Astrocyte (in vitro differentiated cells and primary cell): ENCODE data around the gene SERPINA1. TPM values are rescaled to one million over a fixed set of nuclear protein-coding genes. Genes with fewer than 3 reads are reported as not detected.

Source experiments
- DNase-seq: peaks from one replicate; pipeline ENCODE4 v3.0.0-alpha.2; 2010; ENCODE audit warnings: low read depth
- FAIRE-seq: peaks from 2 replicates; lab custom pipeline; 2011; peaks lifted over from hg19 to GRCh38; lab: Jason Lieb, UNC
- H2AFZ ChIP-seq: 2 replicates; pipeline ENCODE4 v1.6.0; 2012; ENCODE audit warnings: low read depth, low read length, inconsistent platforms
- H3K27ac ChIP-seq: 2 replicates; pipeline ENCODE4 v1.5.1; 2011; ENCODE audit warnings: low read depth, low read length, inconsistent platforms
- H3K27me3 ChIP-seq: 2 replicates; pipeline ENCODE4 v1.6.0; 2011; ENCODE audit warnings: low read length, inconsistent platforms; ENCODE audit not compliant: insufficient read depth
- H3K36me3 ChIP-seq: 2 replicates; pipeline ENCODE4 v1.5.1; 2011; ENCODE audit warnings: low read length, inconsistent platforms; ENCODE audit not compliant: insufficient read depth
- H3K4me1 ChIP-seq: 2 replicates; pipeline ENCODE4 v1.5.1; 2011; ENCODE audit warnings: low read length, inconsistent platforms; ENCODE audit not compliant: insufficient read depth
- H3K4me2 ChIP-seq: 2 replicates; pipeline ENCODE4 v1.6.0; 2012; ENCODE audit warnings: low read length, inconsistent platforms
- H3K4me3 ChIP-seq: 2 replicates; pipeline ENCODE4 v1.5.1; 2011; ENCODE audit warnings: low read depth, mild to moderate bottlenecking, low read length, inconsistent platforms; ENCODE audit not compliant: insufficient read depth
- H3K79me2 ChIP-seq: 2 replicates; pipeline ENCODE4 v1.6.0; 2012; ENCODE audit warnings: mild to moderate bottlenecking, low read length, inconsistent platforms; ENCODE audit not compliant: insufficient read depth
- H3K9ac ChIP-seq: 2 replicates; pipeline ENCODE4 v1.6.0; 2012; ENCODE audit warnings: mild to moderate bottlenecking, low read length, inconsistent platforms
- H3K9me3 ChIP-seq: 2 replicates; pipeline ENCODE4 v1.5.1; 2012; ENCODE audit warnings: low read depth, mild to moderate bottlenecking, low read length, inconsistent platforms; ENCODE audit not compliant: insufficient read depth
- H4K20me1 ChIP-seq: 2 replicates; pipeline ENCODE4 v1.6.0; 2012; ENCODE audit warnings: low read length, inconsistent platforms; ENCODE audit not compliant: insufficient read depth
- H3K27ac Mint-ChIP-seq: one replicate; pipeline ENCODE4 v1.8.0; 2021; ENCODE audit warnings: mild to moderate bottlenecking, mixed read lengths; ENCODE audit not compliant: unreplicated experiment
- H3K27me3 Mint-ChIP-seq: one replicate; pipeline ENCODE4 v1.8.0; 2021; ENCODE audit warnings: low read depth, mixed read lengths; ENCODE audit not compliant: unreplicated experiment
- H3K36me3 Mint-ChIP-seq: one replicate; pipeline ENCODE4 v1.8.0; 2021; ENCODE audit warnings: low read depth, mixed read lengths; ENCODE audit not compliant: unreplicated experiment
- H3K4me1 Mint-ChIP-seq: one replicate; pipeline ENCODE4 v1.8.0; 2021; ENCODE audit warnings: low read depth, mixed read lengths; ENCODE audit not compliant: unreplicated experiment
- H3K4me3 Mint-ChIP-seq: one replicate; pipeline ENCODE4 v1.8.0; 2021; ENCODE audit warnings: mild to moderate bottlenecking, moderate library complexity, mixed read lengths; ENCODE audit not compliant: unreplicated experiment
- H3K9me3 Mint-ChIP-seq: one replicate; pipeline ENCODE4 v1.8.0; 2021; ENCODE audit warnings: mild to moderate bottlenecking, mixed read lengths; ENCODE audit not compliant: unreplicated experiment
- CTCF ChIP-seq: IDR thresholded peaks from 2 replicates; pipeline ENCODE4 v1.5.1; 2011; ENCODE audit warnings: low read depth, mild to moderate bottlenecking, inconsistent platforms, low read length, moderate library complexity; ENCODE audit not compliant: insufficient read depth
- EZH2 ChIP-seq: IDR thresholded peaks from 2 replicates; pipeline ENCODE4 v1.6.1; 2012; ENCODE audit warnings: mild to moderate bottlenecking, low read length, inconsistent platforms; ENCODE audit not compliant: insufficient read depth
- total RNA-seq: library from RNA; stranded (reverse); gene quantifications from 2 replicates; pipeline ENCODE4 v1.2.1, GENCODE V29; 2021

Gene SERPINA1
- total RNA-seq, 1 donor from 2014 or later: 0.98 TPM

GRCh38 chr14:94330432-94330831 lies 58.0 kb downstream of the SERPINA1 start:
- no peak overlapping the region for H3K27ac ChIP-seq
- H3K9ac ChIP-seq: no peak overlapping the region
- H3K79me2 ChIP-seq: no peaks in the 10 kb centered on the region
- Mint-ChIP-seq H3K27me3 (peaks cover 4% of the 10 kb centered on the region), H3K4me1 (peaks cover 3% of the 10 kb centered on the region), H3K36me3 (no peaks in the 10 kb centered on the region), H3K4me3 (no peak overlapping the region), H3K27ac (no peak overlapping the region), H3K9me3 (no peaks in the 10 kb centered on the region)
- no peaks in the 10 kb centered on the region for H3K36me3 ChIP-seq
- no peaks in the 10 kb centered on the region for H3K9me3 ChIP-seq
- H3K4me1 ChIP-seq: no peaks in the 10 kb centered on the region
- H2AFZ ChIP-seq: no peak overlapping the region
- H3K27me3 ChIP-seq: no peaks in the 10 kb centered on the region
- FAIRE-seq (no peak), DNase-seq (no peak)
- TF ChIP-seq CTCF (no peak), EZH2 (no peak)
- no peaks in the 10 kb centered on the region for H4K20me1 ChIP-seq
- H3K4me3 ChIP-seq: no peak overlapping the region
- H3K4me2 ChIP-seq: no peak overlapping the region

- H2AFZ ChIP-seq: no peak overlapping the region
- H3K27ac ChIP-seq: no peak overlapping the region
- no peaks in the 10 kb centered on the region for H3K9me3 ChIP-seq
- H3K4me2 ChIP-seq: no peak overlapping the region
- H4K20me1 ChIP-seq: no peaks in the 10 kb centered on the region
- H3K4me1 ChIP-seq: no peaks in the 10 kb centered on the region
- no peak for FAIRE-seq
- Mint-ChIP-seq H3K4me1 (peaks cover 3% of the 10 kb centered on the region), H3K27me3 (peaks cover 4% of the 10 kb centered on the region), H3K9me3 (no peaks in the 10 kb centered on the region), H3K36me3 (no peaks in the 10 kb centered on the region), H3K27ac (no peak overlapping the region), H3K4me3 (no peak overlapping the region)
- H3K79me2 ChIP-seq: no peaks in the 10 kb centered on the region
- H3K9ac ChIP-seq: no peak overlapping the region
- no peak for DNase-seq
- no peak overlapping the region for H3K4me3 ChIP-seq
- H3K27me3 ChIP-seq: no peaks in the 10 kb centered on the region
- no peaks in the 10 kb centered on the region for H3K36me3 ChIP-seq
- TF ChIP-seq CTCF: no peak
- no peak for TF ChIP-seq EZH2
Measured at GRCh38 chr14:94329857-94330256, 58.5 kb downstream of the SERPINA1 start.

- Mint-ChIP-seq H3K4me3 (no peak overlapping the region), H3K36me3 (no peaks in the 10 kb centered on the region), H3K27me3 (peaks cover 4% of the 10 kb centered on the region), H3K4me1 (peaks cover under 1% of the 10 kb centered on the region), H3K27ac (no peak overlapping the region), H3K9me3 (no peaks in the 10 kb centered on the region)
- Histone ChIP-seq H3K36me3 (no peaks in the 10 kb centered on the region), H3K9ac (no peak overlapping the region), H3K4me1 (peaks cover 6% of the 10 kb centered on the region), H3K27ac (no peak overlapping the region), H4K20me1 (no peaks in the 10 kb centered on the region), H3K79me2 (no peaks in the 10 kb centered on the region), H3K27me3 (no peaks in the 10 kb centered on the region), H3K9me3 (no peaks in the 10 kb centered on the region), H2AFZ (no peak overlapping the region), H3K4me3 (no peak overlapping the region), H3K4me2 (no peak overlapping the region)
- FAIRE-seq (no peak), DNase-seq (no peak)
- TF ChIP-seq EZH2 (no peak), CTCF (no peak)
Measured at GRCh38 chr14:94328196-94328595, 60.2 kb downstream of the SERPINA1 start.

Other genes with a start within 250 kb of the SERPINA1 start
- gene PPP4R4, start 214.3 kb downstream of the SERPINA1 start, total RNA-seq: 6.0 and 7.5 TPM in 2 replicates
- gene SERPINA10, start 95.3 kb downstream of the SERPINA1 start, total RNA-seq: not detected in 2 replicates
- gene SERPINA6, start 65.3 kb downstream of the SERPINA1 start, total RNA-seq: not detected in 2 replicates
- not detected in 2 replicates for gene SERPINA2, start 21.9 kb downstream of the SERPINA1 start, total RNA-seq
- gene SERPINA11, start 64.2 kb upstream of the SERPINA1 start, total RNA-seq: 0.14 TPM in 1 of 2 replicates, not detected in the other
- gene SERPINA9, start 87.6 kb upstream of the SERPINA1 start, total RNA-seq: 0.22 TPM in 1 of 2 replicates, not detected in the other
- gene SERPINA12, start 120.9 kb upstream of the SERPINA1 start, total RNA-seq: not detected in 2 replicates
- gene SERPINA4, start 172.8 kb upstream of the SERPINA1 start, total RNA-seq: not detected in 2 replicates
- gene SERPINA5, start 192.8 kb upstream of the SERPINA1 start, total RNA-seq: 0.23 and 0.36 TPM in 2 replicates
- gene SERPINA3, start 223.8 kb upstream of the SERPINA1 start, total RNA-seq: 1.3 and 2.9 TPM in 2 replicates